Activated T-cell treated with anti-CD3 and anti-CD28 coated beads, Interleukin-2, amount 50 U/mL, for 1 hour (primary cell): ENCODE measurements around the gene UBE3B.

Experiments
- DNase-seq: peaks from one replicate; pipeline ENCODE4 v3.0.0-alpha.2; 2020

Gene UBE3B

DNA sequence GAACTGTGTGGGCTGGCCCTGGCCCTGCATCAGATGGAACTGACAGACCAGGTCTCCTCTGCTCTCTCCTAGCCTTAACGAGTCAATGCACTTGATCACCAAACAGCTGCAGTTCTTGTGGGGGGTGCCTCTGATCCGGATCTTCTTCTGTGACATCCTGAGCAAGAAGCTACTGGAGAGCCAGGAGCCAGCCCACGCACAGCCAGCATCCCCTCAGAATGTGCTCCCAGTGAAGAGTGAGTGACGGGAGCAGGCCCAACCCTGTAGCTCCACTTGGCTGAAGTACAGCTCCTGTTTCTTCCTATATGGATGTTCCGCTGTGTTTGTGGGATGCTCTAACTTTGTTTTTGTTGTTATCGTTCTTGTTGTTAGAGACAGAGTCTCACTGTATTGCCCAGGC is 23.9 kb downstream of the UBE3B start:
- no peak for DNase-seq

DNA sequence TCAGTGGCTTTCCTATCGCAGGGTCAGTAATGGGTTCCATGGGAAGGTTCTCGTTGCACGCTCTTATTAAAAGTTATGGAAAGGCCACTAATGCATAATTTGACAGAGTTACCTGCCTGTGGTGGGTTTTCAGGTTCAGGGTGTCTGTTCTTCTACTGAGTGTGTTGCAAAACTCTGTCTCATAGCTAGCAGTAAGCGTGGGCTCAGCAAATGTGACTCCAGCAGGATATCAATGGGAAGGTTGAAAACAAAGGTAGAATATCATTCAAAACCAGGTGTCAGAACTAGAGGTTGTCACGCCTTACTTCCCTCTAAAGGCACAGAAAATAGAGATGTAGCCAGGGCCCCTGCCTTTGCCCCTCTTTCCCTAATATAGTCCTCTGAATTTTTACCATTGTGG is 24.9 kb downstream of the UBE3B start:
- no peak for DNase-seq

DNA sequence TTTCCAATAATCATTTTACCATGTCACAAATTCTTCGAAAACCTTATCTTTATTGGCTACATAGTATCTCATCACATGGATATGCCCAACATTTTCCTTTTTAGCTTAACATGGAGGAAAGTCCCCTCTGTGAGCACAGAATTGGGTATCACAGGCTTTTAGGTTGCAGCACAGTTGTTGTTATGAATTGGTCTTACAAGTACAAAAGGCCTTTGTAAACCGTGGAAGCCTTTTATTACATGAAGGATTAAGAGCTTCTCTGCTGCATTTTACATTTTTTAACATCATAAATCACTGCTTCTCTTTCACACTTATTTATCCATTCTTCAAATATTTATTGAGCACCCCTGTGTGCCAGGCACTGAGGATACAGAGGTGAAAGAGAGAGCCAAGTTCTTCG is 26.2 kb downstream of the UBE3B start:
- no peak for DNase-seq

DNA sequence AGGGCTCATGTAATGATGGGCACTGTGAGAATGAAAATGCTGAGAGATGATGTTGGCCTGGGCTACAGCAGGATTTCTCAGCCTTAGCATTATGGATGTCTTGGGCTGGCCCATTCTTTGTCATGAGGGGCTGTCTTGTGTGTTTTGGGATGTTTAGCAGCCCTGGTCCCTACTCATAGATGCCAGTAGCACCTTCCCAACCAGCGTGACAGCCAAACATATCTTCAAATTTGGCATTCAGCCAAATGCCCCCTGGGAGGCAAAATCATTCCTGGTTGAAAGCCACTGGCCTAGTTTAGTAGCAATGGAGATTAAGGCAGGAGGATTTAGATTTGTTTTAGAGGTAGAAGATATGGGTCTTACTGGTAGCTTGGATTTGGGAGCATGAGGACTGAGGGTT is 26.6 kb downstream of the UBE3B start:
- DNase-seq, result no peak

DNA sequence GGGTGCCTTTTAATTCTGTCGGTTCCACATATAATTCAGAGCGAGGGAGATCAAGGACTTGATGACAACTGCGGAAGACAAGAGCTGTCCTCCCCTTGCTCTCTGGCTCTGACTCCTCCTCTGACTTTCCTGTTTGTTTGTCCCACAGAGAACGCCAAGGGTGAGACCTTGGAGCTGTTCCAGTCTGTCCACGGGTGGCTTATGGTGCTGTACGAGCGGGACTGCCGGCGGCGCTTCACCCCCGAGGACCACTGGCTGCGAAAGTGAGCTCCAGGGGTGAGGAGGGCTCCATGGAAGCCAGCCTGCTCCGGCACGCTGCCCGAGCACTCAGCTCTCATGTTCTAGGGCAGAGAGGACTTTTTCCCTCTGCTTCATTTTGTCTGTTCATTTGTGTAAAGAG is 32.8 kb downstream of the UBE3B start:
- no peak for DNase-seq

DNA sequence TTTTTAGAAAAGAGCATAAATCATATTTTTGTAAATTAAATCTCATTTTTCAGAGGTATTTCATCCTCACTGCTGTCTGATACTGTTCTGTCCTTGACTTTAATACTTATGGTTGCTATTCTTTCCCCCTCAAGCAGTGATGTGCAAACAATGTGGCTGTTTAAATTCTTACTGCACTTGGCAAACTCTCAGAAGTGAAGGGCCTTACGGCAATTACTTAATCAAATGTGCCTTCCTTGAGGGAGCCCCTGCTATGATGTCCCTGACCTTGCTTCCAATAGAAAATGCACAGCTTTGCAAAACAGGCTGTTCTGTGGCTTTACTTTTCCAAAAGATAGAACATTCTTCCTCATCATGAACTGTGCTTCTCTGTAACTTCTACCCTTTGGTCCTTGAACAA is 35.2 kb downstream of the UBE3B start:
- DNase-seq, result no peak

DNA sequence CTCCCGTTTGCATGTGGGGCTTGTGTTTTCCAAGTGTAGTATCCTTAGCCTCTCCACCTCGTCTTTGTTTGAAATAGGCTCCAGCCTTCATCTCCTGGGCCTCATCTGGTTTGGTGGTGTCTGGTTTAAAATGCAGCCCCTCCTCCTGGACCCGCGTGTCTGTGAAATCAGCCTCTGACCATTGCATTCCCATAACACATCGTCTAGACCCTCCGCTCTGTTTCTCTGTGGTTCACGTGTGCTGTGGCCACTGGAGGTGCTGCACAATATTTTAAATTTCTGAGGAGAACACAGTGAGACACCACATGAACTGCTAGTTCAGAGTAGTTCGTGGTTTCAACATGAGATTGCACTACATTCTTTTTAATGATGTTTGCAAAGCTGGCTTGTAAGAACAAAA is 35.6 kb downstream of the UBE3B start:
- no peak for DNase-seq

DNA sequence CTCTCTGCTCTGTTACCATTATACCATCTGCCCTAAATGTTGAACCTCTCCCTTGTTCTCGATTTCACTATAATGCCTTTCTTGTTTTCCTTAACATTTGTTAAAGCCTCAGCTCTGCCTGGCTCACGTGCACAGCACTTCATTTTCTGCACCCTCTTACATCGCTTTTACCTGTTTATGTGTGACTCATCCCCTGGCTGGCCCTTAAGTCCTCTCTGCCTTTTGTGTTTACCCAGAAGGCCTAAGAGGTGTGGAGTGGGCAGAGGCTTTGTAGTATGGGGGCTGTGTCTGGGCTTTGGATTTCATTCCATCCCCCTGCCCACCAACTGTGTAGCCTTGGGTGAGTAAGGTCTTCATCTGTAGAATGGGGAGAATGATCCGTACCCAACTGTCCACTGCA is 36.5 kb downstream of the UBE3B start:
- DNase-seq, result no peak

DNA sequence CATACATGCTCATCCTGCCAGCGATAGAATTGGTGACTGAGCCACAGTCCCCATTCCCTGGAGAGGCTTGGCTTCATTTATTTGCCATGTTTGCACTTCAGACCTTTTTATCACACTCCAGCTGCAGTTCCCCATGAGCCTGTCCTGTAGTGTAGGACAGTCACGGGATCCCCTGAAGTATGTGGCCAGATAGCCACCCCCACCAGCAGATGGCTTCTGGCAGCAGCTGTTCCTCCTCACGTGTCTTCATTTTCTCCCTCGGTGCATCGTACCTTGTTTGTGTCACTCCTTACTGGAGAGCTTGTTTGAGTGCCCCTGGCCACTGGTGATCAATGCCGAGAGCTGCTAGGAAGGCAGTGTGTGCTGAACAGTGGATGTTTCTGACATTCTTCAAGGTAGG is 40.2 kb downstream of the UBE3B start:
- no peak for DNase-seq

DNA sequence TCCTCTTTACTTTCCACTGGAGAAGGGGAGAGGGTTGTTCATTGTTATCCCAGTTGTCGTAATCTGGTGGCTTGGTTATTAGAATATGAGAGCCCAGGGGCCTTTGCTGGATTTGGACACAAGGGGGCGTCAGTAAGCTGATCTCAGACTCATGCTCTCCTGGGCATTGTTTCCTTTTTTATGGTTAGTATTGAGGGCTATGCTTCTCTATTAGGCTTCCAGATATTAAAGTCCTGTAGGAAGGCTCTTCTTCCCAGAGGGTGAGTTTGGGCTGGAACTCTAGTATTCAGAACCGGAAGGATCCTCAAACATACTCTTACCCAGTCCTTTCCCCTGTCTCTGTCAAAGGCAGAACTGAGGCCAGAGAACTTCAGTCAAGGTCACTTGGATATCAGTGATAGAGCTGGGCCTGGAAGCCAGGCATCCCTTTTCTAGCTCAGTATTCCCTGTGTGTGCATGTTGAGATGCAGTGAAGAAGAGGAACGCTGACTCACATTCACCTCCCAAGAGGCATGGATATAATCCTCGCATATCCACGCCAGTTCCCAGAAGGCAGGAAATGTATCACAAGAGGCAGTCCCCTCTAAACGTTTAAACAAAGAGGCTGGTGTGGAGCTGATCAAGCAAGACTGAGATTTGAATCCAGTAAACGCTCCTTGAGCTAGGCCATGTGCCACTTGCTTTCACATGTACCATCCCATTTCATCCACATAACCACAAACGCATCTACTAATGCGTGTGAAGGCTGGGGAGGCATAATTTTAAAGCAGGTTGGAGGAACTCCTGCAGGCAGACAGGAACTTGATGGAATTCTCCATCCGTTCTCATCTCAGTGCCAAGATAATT is 41.6 kb downstream of the UBE3B start:
- peak; percentile 51 for DNase-seq

DNA sequence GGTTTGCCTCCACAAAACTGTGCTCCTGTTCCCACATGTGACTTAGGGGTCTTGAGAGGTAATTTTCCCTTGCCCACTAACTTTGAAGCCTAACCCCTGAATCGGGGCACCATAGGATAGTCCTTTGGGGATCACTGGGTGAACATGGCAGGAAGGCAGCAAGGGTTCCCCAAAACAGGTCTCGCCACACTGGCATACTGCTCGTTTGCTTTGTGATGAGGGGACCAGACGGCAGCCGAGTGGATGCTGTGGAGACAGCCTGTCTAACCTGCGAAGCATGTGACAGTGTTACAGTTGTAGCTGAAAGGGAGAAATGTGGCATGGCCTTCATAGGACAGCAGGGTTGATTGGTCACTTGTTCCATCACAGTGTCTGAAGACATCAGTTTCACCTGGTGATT is 42.4 kb downstream of the UBE3B start:
- DNase-seq, result no peak

DNA sequence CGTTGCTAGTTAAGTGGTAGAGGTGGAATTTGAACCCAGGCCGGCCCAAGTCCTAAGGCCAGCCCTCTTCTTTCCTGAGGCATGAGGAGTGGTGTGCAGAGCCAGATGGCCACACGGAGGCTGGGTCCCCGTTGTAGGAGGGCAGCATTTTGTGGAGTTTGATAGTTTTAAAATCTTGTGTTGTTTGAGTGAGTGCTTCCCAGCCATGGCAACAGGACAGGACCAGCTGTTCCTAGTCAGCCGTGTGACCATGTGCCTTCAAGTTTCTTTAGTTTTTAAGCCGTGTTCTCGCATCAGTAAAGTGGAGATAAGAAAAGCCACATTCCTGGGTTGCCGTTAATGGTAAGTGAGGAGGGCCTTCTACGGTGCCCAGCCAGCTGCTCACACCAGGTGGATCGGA is 44.4 kb downstream of the UBE3B start:
- peak; percentile 6 for DNase-seq

DNA sequence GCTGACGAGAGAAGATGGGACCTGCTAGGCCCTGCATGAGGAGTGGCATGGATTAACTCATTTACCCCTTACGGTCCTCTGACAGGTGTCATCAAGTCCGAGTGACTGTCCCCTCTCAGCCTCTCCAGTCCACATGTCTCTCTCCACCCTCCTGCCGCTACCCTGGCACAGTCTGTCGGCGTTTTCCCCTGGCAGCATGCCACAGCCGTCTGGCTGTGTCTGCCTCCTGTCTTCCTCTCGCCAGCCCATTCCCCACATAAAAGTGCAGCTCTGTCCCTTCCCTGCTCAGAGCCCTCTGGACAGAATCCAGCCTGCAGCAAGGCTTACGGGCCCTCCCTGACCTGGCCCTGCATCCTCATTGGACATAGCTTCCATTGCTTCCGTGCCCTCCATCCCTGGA is 45.6 kb downstream of the UBE3B start:
- no peak for DNase-seq

DNA sequence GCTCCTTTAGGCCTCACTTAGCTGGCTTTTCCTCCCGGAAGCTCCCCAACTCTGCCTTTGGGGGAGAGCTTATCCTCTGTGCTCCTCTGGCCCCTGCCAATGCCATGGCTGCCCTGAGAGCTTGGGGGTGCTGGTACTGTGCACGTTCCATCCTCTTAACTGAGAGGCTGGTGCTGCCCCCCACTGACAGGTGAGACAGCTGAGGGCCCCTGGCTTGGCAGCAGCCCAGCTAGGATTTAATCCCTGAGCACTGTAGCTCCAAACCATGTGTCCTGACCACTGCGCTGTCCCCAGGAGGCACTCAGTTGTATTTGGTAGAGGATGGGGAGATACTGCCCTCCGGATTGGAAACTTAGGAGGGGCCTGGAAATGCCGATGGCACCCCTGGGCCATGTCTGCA is 46.1 kb downstream of the UBE3B start:
- no peak for DNase-seq

DNA sequence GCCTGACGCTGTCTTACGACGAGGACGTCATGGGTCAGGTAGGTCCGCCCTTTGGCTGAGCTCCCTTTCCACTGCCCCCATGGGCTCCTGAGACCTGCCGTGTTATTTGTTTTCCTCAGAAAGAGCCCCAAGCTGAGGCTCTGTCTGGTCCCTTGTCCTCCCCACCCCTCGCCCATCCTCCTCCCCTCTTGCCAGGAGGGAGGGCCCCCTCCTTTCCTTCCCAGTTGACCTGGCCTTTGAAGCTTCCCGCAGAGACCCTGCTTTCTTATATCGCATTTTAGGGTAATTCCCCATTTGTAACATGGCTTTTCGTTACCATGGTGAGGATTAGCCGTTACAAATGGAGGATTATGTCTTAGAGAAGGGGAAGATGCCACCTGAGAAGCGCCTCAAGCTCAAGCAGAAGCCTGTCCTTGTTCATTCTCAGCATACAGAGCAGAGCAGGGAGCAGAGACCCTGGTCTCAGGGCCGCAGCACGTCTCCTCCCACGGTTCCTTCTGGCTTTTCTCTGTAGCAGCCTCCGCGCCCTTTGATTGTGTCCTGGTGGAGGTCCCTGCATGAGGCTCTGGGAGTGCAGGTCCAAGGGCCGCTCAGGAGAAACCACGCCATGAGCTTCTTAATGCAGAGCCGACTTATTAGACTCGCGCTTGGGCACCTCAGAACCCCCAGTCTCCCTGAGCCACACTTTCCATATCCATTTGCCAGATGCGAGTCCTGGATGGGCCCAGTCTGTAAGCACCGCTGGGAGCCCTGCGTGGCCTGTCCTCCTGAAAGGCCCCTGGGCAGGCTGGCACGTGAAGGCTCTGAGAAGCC is 47.2 kb downstream of the UBE3B start:
- no peak for DNase-seq

DNA sequence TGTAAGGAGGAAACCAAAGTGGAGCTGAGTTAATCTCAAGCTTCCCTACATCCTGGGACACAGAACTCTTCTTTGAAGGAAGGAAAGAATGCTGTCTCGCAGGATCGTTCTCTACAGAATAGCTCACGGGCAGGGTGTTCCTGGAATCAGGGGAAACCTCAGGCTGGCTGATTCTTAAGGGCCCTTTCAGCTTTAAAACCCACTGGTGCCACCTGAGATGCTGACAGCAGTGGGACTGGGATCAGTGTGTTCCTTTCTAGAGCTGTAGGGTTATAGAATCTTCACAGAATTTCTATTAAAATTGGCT is 47.8 kb downstream of the UBE3B start:
- no peak for DNase-seq

DNA sequence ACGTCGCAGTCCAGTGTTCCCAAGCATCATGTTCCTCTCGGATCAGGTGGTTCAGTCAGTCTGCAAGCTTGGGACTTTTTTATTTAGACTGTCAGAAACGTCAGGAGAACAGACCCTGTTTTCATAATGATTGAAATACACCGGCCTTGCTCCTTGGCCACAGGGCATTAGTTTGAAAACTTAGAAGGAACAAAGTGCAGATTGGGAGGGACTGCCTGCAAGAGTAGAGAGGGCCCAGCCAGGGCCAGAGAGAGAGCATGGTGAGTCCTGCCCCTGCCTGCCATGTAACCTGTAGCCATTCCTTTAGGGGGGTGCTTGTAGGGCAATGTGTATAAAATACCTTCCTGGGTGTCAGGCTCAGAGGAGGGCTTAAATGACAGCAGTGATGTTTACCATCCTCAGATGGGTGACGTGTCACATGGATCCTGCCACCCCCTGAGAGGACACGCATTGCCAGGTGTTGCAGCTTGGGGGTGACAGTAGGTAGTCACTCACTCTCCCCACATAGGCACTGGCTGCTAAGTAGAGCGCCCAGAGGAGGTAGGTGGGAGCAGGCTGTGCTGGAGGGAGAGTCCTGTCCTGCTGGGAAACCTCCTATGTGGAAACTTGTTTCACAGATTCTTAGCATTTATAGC is 50.2 kb downstream of the UBE3B start:
- no peak for DNase-seq

DNA sequence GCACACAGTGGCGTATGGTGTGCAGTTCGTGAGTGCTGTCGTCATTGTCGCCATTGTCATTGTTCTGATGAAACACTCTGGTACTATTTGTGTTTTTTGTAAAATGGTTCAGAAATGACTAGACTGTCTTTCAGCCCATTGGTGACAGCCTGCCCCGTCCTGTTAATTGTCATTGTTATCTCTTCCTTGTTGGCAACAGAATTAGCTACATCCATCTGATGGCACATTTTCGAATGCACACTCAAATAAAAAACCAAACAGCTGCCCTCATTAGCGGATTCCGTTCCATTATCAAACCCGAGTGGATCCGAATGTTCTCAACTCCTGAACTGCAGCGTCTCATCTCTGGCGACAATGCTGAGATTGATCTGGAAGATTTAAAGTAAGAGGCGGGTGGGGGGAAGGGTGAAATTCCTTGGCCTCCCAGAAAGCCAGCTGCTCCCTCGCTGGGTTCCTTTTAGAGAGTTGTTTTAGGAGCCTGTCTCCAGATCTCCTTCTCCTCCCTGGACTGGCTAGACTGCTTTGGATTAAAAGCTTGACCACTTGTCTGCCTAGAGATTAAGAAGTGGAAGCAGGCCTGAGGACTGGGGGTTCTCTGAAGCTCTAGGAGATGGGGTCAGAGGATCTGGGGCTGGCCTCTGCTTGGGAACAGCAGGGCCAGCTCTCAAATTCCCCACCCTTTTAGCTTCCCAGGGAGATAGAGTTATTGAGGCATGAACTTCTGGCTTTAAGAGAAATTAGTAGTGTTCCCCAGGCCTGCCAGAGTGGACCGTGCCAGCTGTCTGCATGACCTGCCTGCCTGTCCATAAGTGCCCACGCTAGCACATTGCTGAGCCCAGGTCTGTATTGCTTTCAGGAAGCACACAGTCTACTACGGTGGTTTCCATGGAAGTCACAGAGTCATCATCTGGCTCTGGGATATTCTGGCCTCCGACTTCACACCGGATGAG is 52.5 kb downstream of the UBE3B start:
- no peak for DNase-seq

DNA sequence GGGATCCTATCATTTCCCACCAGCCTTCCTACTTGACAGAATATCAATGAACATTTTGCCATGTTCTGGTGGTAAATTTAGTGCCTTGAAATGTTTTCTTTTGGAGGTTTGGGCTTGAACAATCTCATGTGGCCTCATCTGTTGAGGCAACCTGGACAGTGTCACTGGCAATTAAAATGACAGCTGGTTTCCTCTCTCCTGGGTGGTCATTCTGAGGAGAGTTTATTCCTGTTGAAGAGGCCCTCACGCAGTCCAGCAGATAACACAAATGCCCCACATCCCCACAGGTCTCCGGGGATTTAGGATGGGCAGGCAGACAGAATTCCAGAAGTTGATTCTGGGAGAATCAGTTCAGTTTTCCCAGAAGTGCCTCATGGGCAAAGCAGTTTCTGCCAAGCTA is 54.0 kb downstream of the UBE3B start:
- no peak for DNase-seq

DNA sequence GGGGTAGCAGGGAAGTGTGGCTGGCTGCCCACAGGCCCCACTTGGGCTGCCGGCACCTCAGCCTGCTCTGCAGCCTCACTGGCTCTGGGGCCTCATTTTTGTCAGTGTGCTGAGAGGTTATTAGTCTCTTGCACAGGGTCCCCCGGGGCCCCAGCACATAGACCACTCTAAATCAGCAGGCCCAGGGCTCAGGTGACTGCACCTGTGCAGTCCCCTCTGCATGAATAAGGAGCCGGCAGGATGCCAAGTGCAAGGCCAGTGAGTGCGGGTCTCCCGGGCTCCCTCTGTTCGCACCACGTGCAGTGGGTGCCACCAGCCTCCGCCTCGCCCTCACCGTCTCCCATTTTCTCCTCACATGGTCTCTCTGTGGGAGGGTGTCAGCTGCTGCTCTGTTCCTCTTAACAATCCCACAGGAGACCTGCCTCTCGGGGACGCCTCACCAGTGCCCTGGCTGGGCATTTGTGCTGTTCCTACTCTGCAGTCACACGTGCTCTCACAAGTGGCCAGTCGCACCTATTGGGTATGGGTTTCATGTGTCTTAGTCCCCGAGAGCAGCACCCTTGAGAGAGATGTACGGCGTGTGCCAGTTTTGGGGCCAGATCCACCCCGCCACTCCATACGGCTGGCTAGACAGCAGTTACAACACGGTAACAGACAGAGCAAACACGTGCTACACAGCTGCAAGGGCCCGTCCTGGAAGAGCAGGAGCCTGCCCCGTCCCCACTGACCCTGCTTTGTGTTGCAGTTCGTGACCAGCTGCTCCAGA is 55.5 kb downstream of the UBE3B start:
- no peak for DNase-seq

DNA sequence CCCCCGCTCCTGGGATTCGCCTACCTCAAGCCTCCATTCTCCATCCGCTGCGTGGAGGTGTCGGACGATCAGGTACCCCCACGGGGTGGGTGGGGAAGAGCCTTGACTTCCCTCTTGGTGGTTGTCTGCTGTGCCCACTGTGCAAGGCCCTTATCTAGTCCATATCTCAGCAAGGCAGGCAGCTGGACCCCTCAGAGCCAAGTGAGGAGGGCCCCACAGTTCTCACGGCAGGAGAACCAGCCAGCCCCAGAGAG is 56.0 kb downstream of the UBE3B start:
- DNase-seq, result no peak

DNA sequence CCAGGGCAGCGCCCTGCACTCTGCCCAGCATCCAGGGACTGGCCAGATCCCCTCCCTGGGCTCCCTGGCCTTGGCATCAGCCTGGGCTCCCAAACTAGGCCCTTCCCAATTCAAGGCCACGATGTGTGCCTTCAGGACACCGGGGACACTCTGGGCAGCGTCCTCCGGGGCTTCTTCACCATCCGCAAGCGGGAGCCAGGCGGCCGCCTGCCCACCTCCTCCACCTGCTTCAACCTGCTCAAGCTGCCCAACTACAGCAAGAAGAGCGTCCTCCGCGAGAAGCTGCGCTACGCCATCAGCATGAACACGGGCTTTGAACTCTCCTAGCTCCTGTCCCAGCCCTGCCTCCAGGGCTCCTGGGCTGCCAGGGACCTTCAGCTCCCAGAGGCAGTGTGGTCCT is 57.0 kb downstream of the UBE3B start:
- DNase-seq, result no peak
